ENCODE results near the gene ARPC5.
"Not testable (repeated sequence)": the region's sequence is repeated elsewhere in the genome, so short reads cannot be mapped to it uniquely, and the experiment has no call there.

ARPC5 gene

DNA sequence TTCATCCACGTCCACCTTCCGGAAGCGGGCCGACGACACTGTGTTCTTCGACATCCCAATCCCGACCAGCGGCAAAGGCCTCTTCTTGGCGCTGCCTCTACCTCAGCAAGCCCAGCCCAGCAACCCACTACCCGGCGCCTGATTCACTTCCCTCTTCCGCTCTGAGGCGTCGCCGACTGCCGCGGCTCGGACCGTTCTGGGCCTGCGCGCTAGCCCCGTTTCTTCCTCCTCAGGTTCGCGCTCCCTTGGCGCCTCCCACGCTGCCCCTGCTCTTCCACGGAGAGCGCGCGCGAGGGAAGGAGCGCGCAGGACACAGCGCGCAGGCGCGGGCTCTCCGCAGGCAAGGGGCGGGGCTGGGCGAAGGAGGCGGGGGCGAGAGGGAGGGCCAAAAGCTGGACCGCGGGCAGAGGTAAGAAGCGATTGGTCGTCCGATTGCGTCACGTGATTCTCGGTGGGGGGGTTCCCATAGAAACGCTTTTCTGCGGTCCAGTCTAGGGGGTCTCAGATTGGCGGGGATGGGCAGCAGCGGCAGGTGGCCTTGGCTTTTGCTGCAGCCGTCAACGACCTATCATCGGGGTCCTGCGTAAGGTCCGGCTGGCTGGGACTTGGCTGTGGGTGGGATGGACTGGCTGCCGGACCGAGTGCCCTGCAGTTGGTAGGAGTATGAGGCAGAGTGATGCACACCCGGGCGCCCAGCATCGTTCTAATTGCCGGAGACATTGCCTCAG is at the start of gene ARPC5:
Gene ARPC5 (minus strand): TSS at position 178 of the 728 bp plus-strand sequence. CDS start 124 bp downstream, at position 54.
- DNase-seq, result peak; percentile 91 to 98

GRCh38 chr1:183685112-183685713 is 49.6 kb upstream of the ARPC5 start:
- DNase-seq, result peak in 1 of 2 donors; percentile 33

- not testable (repeated sequence) for DNase-seq
Observed at GRCh38 chr1:183679363-183679762, 43.8 kb upstream of the ARPC5 start.

DNA sequence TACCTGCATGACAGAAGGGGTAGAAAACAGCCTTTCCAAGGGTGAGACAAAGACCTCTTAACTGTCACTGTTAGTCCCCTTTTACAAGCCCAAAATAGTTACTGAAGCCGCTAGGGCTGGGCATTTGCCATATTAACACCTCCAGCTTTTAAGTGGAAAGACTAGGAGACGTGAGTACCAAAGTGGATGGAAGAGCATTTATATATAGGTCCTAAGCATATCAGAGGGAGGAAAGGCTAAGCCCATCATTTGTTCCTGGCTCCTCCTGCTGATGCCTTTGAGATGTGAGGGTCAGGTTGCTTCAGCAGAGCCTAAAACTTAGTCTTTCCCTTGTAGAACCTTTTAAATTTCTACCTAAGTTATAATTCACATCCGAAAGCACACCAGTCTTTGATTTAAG is 43.2 kb upstream of the ARPC5 start:
- no peak for DNase-seq

DNA sequence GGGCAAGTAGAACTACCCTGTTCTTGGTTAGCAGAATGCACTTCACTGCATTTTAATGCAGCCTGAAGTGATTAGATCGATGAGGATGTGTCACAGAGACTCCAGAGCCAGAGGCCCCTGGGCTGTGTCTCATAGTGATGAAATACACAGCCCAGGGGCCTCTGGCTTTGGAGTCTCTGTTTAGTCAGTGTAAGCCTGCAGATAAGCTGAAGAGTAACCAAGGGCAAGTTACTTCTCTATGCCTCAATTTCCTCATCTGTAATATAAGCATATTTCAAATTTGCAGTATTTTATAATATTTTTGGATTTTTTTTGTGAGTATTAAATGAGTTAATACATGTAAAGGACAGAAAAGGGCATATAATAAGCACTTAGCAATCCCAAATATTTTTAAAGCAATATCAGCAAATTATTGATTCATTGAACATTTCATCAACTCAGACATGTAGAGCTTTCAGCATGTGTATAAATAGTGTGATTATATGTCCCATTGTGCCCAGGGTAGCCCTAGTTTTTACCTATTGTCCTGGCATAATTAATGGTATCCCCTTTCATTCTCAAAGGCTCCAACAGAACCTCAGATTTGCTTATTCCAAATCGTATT is 41.1 kb upstream of the ARPC5 start:
- no peak for DNase-seq

DNA sequence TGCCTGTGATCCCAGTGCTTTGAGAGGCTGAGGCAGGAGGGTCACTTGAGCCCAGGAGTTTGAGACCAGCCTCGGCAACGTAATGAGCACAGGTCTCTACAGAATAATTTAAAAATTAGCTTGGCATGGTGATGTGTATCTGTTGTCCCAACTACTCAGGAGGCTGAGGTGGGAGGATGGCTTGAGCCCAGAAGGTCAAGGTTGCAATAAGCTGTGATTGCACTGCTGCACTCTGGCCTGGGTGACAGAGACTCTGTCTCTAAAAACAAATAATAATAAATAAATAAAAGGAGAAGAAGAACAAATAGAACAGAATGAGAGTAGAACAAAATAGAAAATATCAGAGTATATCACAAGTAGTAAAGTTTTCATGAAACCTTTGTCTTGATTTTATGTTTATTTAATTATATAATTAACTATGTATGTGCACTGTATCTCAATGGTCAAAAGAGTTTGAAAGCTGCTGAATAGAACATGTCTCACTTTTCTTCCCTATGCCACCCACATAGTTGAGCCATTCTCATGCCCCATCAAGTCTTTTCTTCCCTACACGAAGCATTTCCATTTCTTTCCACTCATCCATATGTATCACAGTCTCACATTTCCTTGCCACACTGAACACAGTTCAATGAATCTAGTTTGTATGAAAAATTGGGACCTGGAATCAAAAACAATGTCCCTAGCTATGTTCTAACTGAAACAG is 40.5 kb upstream of the ARPC5 start:
- DNase-seq, result no peak

GRCh38 chr1:183675381-183675780 is 39.8 kb upstream of the ARPC5 start:
- DNase-seq, result no peak

DNA sequence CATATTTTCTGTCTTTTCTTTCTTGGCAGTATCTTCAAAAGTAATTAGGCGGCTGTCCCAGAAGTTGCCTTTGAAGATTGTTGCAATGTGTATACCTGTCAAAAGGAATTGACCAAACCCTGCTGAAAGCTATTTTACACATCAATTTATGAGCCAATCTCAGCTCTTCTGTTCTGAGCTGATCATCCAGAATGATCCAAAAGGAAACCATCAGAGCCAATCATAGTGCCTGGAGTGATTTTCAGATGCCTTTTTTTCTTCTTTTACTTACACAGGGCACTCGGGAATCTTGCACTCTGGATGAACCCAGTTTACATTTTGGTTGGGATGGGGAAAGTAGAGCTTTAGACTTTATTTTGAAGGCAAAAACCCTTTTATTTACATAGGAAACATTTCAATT is 39.3 kb upstream of the ARPC5 start:
- DNase-seq, result no peak

GRCh38 chr1:183674339-183674738 is 38.8 kb upstream of the ARPC5 start:
- DNase-seq, result no peak

DNA sequence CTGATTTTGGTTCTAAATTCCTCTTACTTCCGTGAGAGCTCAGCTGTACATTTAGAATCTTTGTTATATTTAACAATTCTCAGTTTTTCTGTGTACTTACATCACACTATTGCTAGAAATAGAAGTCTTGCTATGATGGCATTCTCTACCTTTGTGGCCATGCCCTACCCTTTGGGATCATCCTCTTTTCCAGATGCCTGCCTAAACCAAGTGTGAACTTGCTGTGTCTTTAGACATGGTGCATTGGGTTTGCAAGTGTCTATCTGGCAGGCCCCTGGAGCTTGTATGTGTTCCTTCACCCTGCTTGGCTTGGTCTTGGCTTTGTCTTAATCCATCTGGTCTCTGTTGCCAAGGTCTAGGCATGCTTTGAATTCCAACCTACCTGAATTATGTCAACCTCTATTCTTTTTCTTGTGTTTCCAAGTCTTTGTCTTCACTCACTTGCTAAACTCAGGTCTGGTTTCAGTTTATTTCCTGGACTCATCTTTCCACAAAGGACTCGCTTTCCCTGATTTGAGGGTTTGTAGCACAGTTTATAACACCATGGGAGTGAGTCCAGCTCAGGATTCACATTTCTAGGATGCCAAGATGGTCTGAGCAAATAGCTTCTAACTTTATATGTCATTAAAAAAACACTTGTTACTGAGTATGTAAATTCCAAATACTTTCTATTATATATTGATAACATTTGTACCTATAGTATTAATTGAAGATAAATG is 38.2 kb upstream of the ARPC5 start:
- no peak for DNase-seq

GRCh38 chr1:183670169-183670568 is 34.6 kb upstream of the ARPC5 start:
- DNase-seq, result no peak

GRCh38 chr1:183656355-183656754 is 20.8 kb upstream of the ARPC5 start:
- no peak for DNase-seq

DNA sequence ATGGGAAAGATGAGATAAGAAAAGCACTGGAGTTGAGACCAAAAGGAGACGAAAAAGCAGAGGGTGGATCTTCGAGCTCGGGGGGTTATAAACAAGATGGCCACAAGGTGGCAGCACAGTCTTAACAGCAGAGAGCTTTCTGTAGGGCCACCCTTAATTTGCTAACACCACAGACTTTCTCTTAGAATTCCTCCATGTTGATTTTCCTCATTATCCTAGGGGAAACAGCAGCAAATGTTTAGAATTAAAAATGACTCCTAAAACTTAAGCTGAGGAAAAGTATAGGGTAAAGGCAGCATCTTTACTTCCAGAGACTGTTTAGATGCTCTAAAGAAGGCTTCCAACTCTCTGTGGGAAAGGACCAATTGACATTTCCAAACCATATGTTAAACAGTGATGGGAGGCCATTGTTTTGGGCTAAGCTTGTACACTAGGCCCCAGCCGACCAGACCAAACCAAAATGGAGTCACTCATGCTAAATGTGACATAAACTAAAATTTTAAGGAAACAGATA is 20.0 kb upstream of the ARPC5 start:
- peak; percentile 4 to 44 for DNase-seq

DNA sequence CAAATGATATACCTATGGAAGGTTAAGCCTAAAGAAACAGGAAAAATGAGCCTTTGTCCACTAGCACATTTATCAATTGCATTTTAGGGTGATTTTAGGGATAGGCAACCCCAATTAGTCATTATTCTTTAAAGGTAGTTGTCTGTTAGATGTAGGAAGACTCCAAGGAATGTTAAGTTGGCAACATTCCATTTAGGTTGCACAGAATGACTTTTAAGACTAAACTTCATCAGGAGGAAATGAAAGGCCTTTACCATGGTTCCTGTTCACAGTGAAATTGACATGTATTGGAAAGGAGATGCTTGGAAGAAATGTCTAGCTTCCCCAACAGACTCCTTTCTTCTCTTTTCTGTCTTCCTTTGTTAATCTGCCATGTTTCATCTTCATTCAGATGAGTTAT is 19.1 kb upstream of the ARPC5 start:
- no peak for DNase-seq

GRCh38 chr1:183653876-183654451 is 18.4 kb upstream of the ARPC5 start:
- DNase-seq, result no peak

DNA sequence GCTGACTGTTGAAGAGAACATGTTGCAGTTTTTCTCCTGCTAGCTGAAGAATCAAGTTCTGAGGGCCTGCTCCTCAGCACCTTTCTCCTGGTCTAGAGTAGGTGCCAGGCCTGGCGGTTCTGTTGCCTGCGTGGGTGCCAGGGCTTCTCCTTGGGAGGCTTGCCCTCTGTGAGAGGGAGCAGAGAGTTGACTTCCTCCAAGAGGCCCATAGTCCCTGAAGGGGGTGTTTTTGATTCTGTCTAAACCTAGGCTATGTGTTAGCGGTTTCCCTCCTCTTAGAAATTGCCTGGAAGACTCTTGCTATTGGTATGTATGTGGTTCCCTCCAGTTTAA is 17.8 kb upstream of the ARPC5 start:
- no peak for DNase-seq

- DNase-seq, result no peak
Observed at GRCh38 chr1:183652547-183653461, 17.2 kb upstream of the ARPC5 start, which contains the start of gene APOBEC4. APOBEC4 (minus strand) TSS chr1:183653316; CDS start chr1:183648781, 4,535 bp downstream.

DNA sequence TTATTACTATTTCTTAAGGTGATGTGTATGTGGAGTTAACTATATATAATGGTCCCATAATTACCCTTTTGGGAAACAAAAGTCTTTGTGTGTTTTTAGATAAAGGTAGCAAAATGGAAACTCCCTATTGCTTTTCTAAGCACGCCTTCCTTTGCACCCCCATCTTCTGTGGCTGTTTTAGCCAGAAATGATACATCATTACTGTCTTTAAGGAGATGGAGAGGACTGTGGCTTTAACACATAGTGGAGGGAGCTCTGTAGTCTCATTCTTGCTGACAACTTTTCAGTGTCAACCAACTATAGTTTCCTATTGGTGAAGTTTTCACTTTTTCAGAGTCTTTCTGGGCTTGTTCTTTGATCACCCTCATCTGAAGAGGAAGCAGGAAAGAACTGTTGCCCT is 16.5 kb upstream of the ARPC5 start:
- DNase-seq, result no peak

GRCh38 chr1:183651612-183652011 is 16.0 kb upstream of the ARPC5 start:
- no peak for DNase-seq

- DNase-seq, result no peak
Observed at GRCh38 chr1:183648042-183648441, 12.5 kb upstream of the ARPC5 start.

GRCh38 chr1:183646776-183647175 is 11.2 kb upstream of the ARPC5 start:
- no peak for DNase-seq
